Panc1 (cell line): ENCODE measurements around the gene SECISBP2. TPM values are rescaled to one million over a fixed set of nuclear protein-coding genes. Genes with fewer than 3 reads are reported as not detected.

Experiments used
- ATAC-seq: fragments of 200-7000 bp; cut with Tn5 transposase; 2 replicates; pipeline ENCODE4 v1.9.1; 2020; ENCODE audit warnings: mild to moderate bottlenecking, moderate library complexity
- BruUV-seq: library from RNA; stranded (reverse); fragments of 400-500 nt; replicated peaks from 2 replicates; lab custom pipeline; 2021; lab: Mats Ljungman, UMichigan
- CTCF ChIA-PET: fragments of 300-600 bp; sonication (Branson Sonifier 250); formaldehyde crosslinking; loops from one replicate; lab custom pipeline; 2022; ENCODE audit warnings: antibody characterized with exemption; lab: Charles Lee
- POLR2A ChIA-PET: fragments of 300-600 bp; sonication (Branson Sonifier 250); formaldehyde crosslinking; loops from one replicate; lab custom pipeline; 2022; ENCODE audit warnings: antibody characterized with exemption; lab: Charles Lee
- DNase-seq: peaks from one replicate; pipeline ENCODE4 v3.0.0-alpha.2; 2010; ENCODE audit warnings: low read depth, low spot score
- H3K27ac ChIP-seq: 2 replicates; pipeline ENCODE4 v1.5.1; 2011; ENCODE audit warnings: mild to moderate bottlenecking, low read length, inconsistent platforms
- H3K27me3 ChIP-seq: fragments of 200-500 bp; sonication (Bioruptor generic); 2 replicates; pipeline ENCODE4 v1.6.0; 2014; ENCODE audit warnings: low read length, inconsistent platforms; ENCODE audit not compliant: control insufficient read depth, insufficient read depth
- H3K36me3 ChIP-seq: fragments of 200-500 bp; sonication (Bioruptor generic); 2 replicates; pipeline ENCODE4 v1.5.1; 2014; ENCODE audit warnings: inconsistent platforms, mild to moderate bottlenecking, low read length, moderate library complexity; ENCODE audit not compliant: control insufficient read depth, insufficient read depth
- H3K4me1 ChIP-seq: 2 replicates; pipeline ENCODE4 v1.5.1; 2011; ENCODE audit warnings: inconsistent platforms, mild to moderate bottlenecking, low read length, moderate library complexity; ENCODE audit not compliant: control insufficient read depth, insufficient read depth
- H3K4me3 ChIP-seq, 2 experiments: 2 replicates each; pipeline ENCODE4 v1.5.1; 2011 to 2012; ENCODE audit warnings: low read depth in 2 of 2, low read length in 2 of 2, mild to moderate bottlenecking in 2 of 2, inconsistent platforms in 1 of 2, moderate library complexity in 1 of 2
- H3K9me3 ChIP-seq: fragments of 200-500 bp; sonication (Bioruptor generic); 2 replicates; pipeline ENCODE4 v1.5.1; 2014; ENCODE audit warnings: low read depth, mild to moderate bottlenecking, inconsistent platforms, low read length, moderate library complexity; ENCODE audit not compliant: control insufficient read depth, insufficient read depth
- POLR2AphosphoS5 ChIP-seq: IDR thresholded peaks from 2 replicates; pipeline ENCODE4 v1.6.1; 2012; ENCODE audit warnings: mild to moderate bottlenecking, low read depth, low read length, moderate library complexity
- SIN3A ChIP-seq: IDR thresholded peaks from 2 replicates; pipeline ENCODE4 v1.6.1; 2012; ENCODE audit warnings: low read depth, mild to moderate bottlenecking, low read length, moderate library complexity, borderline replicate concordance; ENCODE audit not compliant: insufficient read depth
- TCF7L2 ChIP-seq: IDR thresholded peaks from 2 replicates; pipeline ENCODE4 v1.6.1; 2011; ENCODE audit warnings: mild to moderate bottlenecking, low read depth, low read length, inconsistent platforms
- in situ Hi-C: cut with HindIII; loops from 2 replicates; pipeline ENCODE4 v1.10.0; 2016; ENCODE audit warnings: low sequenced_read_pairs, low pct_unique_long_range_greater_than_20kb
- intact Hi-C: fragments of 100-400 bp; cut with micrococcal nuclease; formaldehyde crosslinking; loops from one replicate; pipeline ENCODE4 v1.10.0; 2022; ENCODE audit not compliant: unreplicated experiment
- total RNA-seq: library from RNA; stranded (reverse); gene quantifications from one replicate; pipeline ENCODE4 v1.2.1, GENCODE V29; 2021; ENCODE audit not compliant: unreplicated experiment
- TF ChIP-seq, protein P1 (sequence below): fragments of 450-650 bp; IDR thresholded peaks from 2 replicates; pipeline ENCODE4 v1.5.1; 2017; ENCODE audit warnings: mild to moderate bottlenecking
- TF ChIP-seq, protein P2 (sequence below), 2 experiments: IDR thresholded peaks; 2 replicates each; pipeline ENCODE4 v1.6.1; 2011 to 2012; ENCODE audit warnings: low read depth in 2 of 2, control low read depth in 1 of 2, low read length in 1 of 2, mild to moderate bottlenecking in 1 of 2, moderate library complexity in 1 of 2; ENCODE audit not compliant: insufficient read depth in 1 of 2

SECISBP2 gene
- total RNA-seq, 1 experiment from 2014 or later = 17.7 TPM

DNA sequence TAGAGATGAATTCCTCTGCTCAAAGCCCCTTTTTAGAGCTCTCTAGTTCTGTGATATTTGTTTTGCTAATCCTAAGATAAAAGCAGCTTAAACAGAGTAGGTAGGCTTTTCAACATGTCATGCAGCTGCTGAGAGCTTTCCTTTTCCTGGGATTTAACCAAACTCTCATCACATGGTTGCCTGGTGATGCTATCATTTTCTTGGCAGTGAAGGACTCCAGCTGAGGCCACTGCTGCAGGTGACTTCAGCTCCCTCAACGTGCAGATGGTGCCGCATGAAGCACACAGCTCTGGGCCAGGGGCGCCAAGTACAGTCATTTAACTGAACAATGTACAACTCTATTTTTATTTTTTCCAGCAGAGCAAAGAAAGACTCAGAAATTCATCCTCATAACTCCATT lies 42.2 kb downstream of the SECISBP2 start:
- ChIA-PET POLR2A (no interaction called here), CTCF (no interaction called here)
- Histone ChIP-seq H3K27me3 (no peaks in the 10 kb centered on the region), H3K27ac (no peak overlapping the region), H3K9me3 (no peaks in the 10 kb centered on the region), H3K36me3 (no peaks in the 10 kb centered on the region), H3K4me3 (no peak overlapping the region), H3K4me1 (no peaks in the 10 kb centered on the region)
- no TSS peak for BruUV-seq
- in situ Hi-C loops (no loop called here), intact Hi-C loops (no loop called here)
- ATAC-seq = no peak
- DNase-seq = no peak
- no peak for TF ChIP-seq POLR2AphosphoS5
- no peak for TF ChIP-seq SIN3A
- TF ChIP-seq, protein P1, sequence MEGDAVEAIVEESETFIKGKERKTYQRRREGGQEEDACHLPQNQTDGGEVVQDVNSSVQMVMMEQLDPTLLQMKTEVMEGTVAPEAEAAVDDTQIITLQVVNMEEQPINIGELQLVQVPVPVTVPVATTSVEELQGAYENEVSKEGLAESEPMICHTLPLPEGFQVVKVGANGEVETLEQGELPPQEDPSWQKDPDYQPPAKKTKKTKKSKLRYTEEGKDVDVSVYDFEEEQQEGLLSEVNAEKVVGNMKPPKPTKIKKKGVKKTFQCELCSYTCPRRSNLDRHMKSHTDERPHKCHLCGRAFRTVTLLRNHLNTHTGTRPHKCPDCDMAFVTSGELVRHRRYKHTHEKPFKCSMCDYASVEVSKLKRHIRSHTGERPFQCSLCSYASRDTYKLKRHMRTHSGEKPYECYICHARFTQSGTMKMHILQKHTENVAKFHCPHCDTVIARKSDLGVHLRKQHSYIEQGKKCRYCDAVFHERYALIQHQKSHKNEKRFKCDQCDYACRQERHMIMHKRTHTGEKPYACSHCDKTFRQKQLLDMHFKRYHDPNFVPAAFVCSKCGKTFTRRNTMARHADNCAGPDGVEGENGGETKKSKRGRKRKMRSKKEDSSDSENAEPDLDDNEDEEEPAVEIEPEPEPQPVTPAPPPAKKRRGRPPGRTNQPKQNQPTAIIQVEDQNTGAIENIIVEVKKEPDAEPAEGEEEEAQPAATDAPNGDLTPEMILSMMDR = no peak
- TF ChIP-seq, protein P2, sequence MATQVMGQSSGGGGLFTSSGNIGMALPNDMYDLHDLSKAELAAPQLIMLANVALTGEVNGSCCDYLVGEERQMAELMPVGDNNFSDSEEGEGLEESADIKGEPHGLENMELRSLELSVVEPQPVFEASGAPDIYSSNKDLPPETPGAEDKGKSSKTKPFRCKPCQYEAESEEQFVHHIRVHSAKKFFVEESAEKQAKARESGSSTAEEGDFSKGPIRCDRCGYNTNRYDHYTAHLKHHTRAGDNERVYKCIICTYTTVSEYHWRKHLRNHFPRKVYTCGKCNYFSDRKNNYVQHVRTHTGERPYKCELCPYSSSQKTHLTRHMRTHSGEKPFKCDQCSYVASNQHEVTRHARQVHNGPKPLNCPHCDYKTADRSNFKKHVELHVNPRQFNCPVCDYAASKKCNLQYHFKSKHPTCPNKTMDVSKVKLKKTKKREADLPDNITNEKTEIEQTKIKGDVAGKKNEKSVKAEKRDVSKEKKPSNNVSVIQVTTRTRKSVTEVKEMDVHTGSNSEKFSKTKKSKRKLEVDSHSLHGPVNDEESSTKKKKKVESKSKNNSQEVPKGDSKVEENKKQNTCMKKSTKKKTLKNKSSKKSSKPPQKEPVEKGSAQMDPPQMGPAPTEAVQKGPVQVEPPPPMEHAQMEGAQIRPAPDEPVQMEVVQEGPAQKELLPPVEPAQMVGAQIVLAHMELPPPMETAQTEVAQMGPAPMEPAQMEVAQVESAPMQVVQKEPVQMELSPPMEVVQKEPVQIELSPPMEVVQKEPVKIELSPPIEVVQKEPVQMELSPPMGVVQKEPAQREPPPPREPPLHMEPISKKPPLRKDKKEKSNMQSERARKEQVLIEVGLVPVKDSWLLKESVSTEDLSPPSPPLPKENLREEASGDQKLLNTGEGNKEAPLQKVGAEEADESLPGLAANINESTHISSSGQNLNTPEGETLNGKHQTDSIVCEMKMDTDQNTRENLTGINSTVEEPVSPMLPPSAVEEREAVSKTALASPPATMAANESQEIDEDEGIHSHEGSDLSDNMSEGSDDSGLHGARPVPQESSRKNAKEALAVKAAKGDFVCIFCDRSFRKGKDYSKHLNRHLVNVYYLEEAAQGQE (IDR thresholded peaks at IDR 0.05; ENCODE audit: insufficient read depth in 1 of 2, low read depth in 2 of 2, low read length in 1 of 2) = no peak
- no peak for TF ChIP-seq TCF7L2

DNA sequence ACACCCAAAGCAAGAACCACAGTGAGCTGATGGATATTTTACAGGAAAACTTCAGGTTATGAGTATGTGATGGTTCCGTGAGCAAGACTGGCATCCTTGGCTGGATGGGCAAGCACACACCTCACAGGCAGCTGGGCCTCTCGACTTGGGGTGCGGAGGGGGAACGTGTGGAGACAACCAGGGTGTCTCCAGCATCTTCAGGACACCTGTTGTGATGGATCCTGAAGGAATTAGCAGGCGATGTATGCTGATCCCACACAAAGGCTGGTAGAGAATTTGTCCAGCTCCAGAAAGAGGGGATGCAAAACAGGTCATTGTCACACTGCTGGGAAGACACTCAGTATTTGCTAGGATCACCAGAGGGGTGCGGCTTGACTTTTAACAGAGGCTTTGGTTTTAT lies 42.7 kb downstream of the SECISBP2 start:
- H3K4me3 ChIP-seq = no peak overlapping the region
- ChIA-PET POLR2A (no interaction called here), CTCF (no interaction called here)
- no peak overlapping the region for H3K27ac ChIP-seq
- no peaks in the 10 kb centered on the region for H3K4me1 ChIP-seq
- BruUV-seq = no TSS peak
- H3K27me3 ChIP-seq = no peaks in the 10 kb centered on the region
- TF ChIP-seq POLR2AphosphoS5 = no peak
- TF ChIP-seq TCF7L2 = no peak
- no peak for TF ChIP-seq SIN3A
- no peak for DNase-seq
- in situ Hi-C loops (no loop called here), intact Hi-C loops (no loop called here)
- no peak for ATAC-seq
- no peaks in the 10 kb centered on the region for H3K9me3 ChIP-seq
- no peaks in the 10 kb centered on the region for H3K36me3 ChIP-seq

DNA sequence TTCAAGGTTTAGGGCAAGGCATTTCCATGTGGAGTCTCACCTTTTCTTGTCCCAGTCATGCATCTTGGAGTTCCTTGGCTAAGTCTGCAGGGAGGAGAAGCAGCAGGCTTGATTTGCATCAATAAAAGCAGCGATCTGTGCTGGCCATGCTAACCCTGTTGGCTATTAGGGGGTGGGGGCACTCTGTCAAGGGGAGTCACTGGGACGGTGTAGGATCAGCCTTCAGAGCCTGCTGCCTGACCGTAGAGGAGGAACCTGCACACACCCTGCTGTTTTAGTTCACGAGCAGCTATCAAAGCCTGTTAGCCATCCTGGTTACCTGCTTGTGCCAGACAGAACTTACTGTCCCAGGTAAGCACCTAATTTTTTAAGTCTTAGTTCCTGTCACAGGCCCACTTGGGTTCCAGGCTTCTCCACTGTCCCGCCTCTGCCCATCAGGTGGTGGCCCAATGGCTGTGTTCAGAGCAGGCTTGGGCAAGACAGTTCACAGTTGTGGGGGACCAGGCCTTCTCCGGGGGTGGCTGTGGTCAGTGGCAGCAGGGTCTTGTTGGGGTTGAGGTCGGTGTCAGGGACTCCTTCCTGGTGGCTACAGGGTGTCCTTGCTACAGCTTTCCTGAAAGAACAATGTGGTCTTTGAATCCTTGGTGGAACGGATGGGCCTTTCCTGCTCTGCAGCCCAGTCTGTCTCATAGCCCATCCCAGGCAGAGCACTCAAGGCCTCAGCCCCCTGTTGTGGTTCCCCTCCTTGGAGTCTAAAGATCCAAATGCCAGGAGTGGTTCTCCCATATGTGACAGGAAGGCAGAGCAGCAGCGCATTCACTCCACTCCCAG lies 43.7 kb downstream of the SECISBP2 start:
- H3K4me1 ChIP-seq = no peaks in the 10 kb centered on the region
- no peaks in the 10 kb centered on the region for H3K27me3 ChIP-seq
- intact Hi-C loops = no loop called here
- no peaks in the 10 kb centered on the region for H3K9me3 ChIP-seq
- CTCF ChIA-PET = no interaction called here
- no peak overlapping the region for H3K4me3 ChIP-seq
- no peak for DNase-seq
- H3K36me3 ChIP-seq = no peaks in the 10 kb centered on the region
- no peak overlapping the region for H3K27ac ChIP-seq
- no peak for TF ChIP-seq POLR2AphosphoS5
- no peak for TF ChIP-seq SIN3A
- TF ChIP-seq TCF7L2 = no peak
- TF ChIP-seq, protein P1 = no peak
- TF ChIP-seq, protein P2 (IDR thresholded peaks at IDR 0.05; ENCODE audit: insufficient read depth in 1 of 2, low read depth in 2 of 2, low read length in 1 of 2) = no peak
- ATAC-seq = no peak
- POLR2A ChIA-PET = no interaction called here
- in situ Hi-C loops = no loop called here
- BruUV-seq = no TSS peak
